PFSK-1 (cell line): ENCODE results near the gene C19orf47.

Source experiments
- FOXP2 ChIP-seq: optimal IDR thresholded peaks from 2 replicates; pipeline ENCODE3; 2011; ENCODE audit warnings: borderline replicate concordance, control low read depth, inconsistent platforms; ENCODE audit not compliant: insufficient read depth; ENCODE audit errors: extremely low read length, extremely low read depth
- POLR2AphosphoS5 ChIP-seq: IDR thresholded peaks from 2 replicates; pipeline ENCODE4 v1.6.1; 2012; ENCODE audit warnings: low read depth, mild to moderate bottlenecking, control low read depth, low read length, moderate library complexity
- SIN3A ChIP-seq: IDR thresholded peaks from 2 replicates; pipeline ENCODE4 v1.6.1; 2012; ENCODE audit warnings: mild to moderate bottlenecking, low read length, moderate library complexity, borderline replicate concordance; ENCODE audit not compliant: insufficient read depth
- TAF1 ChIP-seq: IDR thresholded peaks from 2 replicates; pipeline ENCODE4 v1.6.1; 2012; ENCODE audit warnings: low read length, control low read depth, borderline replicate concordance; ENCODE audit not compliant: insufficient read depth
- TF ChIP-seq, protein P1 (sequence below), 2 experiments: IDR thresholded peaks; 2 replicates each; pipeline versions ENCODE4 v1.6.1 to v1.8.0; 2011 to 2012; ENCODE audit warnings: low read depth in 2 of 2, low read length in 2 of 2, control low read depth in 1 of 2, inconsistent platforms in 1 of 2, mild to moderate bottlenecking in 1 of 2, moderate library complexity in 1 of 2; ENCODE audit not compliant: insufficient read depth in 1 of 2

C19orf47 gene

DNA sequence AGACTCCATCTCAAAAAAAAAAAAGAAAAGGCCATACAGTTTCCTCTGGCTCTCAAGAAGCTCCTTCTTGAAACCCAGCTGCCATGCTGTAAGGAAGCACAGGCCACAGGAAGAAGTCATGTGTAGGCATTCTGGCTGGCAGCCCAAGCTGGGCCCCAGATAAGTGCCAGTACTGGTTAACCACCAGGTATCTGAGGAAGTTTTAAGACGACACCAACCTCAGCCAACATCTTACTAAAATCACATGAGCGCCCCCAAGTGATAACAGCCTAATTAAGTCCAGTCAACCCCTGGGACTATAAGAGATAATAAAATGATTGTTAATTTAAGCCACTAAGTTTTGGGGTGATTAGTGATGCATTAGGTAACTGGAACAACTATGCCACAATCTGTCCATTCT lies 35.7 kb downstream of the C19orf47 start:
- TF ChIP-seq SIN3A (no peak), POLR2AphosphoS5 (no peak), TAF1 (no peak), FOXP2 (no peak)
- TF ChIP-seq, protein P1, sequence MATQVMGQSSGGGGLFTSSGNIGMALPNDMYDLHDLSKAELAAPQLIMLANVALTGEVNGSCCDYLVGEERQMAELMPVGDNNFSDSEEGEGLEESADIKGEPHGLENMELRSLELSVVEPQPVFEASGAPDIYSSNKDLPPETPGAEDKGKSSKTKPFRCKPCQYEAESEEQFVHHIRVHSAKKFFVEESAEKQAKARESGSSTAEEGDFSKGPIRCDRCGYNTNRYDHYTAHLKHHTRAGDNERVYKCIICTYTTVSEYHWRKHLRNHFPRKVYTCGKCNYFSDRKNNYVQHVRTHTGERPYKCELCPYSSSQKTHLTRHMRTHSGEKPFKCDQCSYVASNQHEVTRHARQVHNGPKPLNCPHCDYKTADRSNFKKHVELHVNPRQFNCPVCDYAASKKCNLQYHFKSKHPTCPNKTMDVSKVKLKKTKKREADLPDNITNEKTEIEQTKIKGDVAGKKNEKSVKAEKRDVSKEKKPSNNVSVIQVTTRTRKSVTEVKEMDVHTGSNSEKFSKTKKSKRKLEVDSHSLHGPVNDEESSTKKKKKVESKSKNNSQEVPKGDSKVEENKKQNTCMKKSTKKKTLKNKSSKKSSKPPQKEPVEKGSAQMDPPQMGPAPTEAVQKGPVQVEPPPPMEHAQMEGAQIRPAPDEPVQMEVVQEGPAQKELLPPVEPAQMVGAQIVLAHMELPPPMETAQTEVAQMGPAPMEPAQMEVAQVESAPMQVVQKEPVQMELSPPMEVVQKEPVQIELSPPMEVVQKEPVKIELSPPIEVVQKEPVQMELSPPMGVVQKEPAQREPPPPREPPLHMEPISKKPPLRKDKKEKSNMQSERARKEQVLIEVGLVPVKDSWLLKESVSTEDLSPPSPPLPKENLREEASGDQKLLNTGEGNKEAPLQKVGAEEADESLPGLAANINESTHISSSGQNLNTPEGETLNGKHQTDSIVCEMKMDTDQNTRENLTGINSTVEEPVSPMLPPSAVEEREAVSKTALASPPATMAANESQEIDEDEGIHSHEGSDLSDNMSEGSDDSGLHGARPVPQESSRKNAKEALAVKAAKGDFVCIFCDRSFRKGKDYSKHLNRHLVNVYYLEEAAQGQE (IDR thresholded peaks at IDR 0.05; ENCODE audit: insufficient read depth in 1 of 2, low read depth in 2 of 2, low read length in 2 of 2), result no peak

GRCh38 chr19:40309666-40310065 lies 38.5 kb downstream of the C19orf47 start:
- no peak for TF ChIP-seq TAF1
- no peak for TF ChIP-seq FOXP2
- TF ChIP-seq POLR2AphosphoS5, result no peak
- TF ChIP-seq, protein P1 (IDR thresholded peaks at IDR 0.05; ENCODE audit: insufficient read depth in 1 of 2, low read depth in 2 of 2, low read length in 2 of 2), result no peak
- TF ChIP-seq SIN3A, result no peak

- TF ChIP-seq, protein P1 (IDR thresholded peaks at IDR 0.05; ENCODE audit: insufficient read depth in 1 of 2, low read depth in 2 of 2, low read length in 2 of 2), result no peak
- TF ChIP-seq TAF1, result no peak
- TF ChIP-seq FOXP2, result no peak
- TF ChIP-seq POLR2AphosphoS5, result no peak
- no peak for TF ChIP-seq SIN3A
Measured at GRCh38 chr19:40305403-40305802, 42.8 kb downstream of the C19orf47 start.

DNA sequence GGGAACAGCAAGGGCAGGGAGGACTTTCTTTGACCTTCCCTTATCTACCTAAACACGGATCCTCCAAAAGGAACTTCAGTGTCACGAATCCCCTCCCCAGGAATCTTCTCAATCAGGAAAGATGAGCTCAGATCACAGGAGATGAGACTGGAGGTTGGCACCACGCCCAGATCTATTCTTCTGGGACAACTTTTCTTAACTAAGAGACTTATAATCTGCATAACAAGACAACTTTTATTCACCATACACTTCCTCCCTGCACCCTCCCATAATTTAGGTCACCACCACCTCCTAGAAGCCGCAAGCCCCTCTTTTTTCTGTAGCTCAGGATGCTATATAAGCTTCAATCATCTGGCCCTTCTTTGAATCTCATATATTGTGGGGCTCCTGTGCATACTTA lies 43.9 kb downstream of the C19orf47 start:
- no peak for TF ChIP-seq FOXP2
- TF ChIP-seq TAF1, result no peak
- no peak for TF ChIP-seq SIN3A
- no peak for TF ChIP-seq POLR2AphosphoS5
- TF ChIP-seq, protein P1 (IDR thresholded peaks at IDR 0.05; ENCODE audit: insufficient read depth in 1 of 2, low read depth in 2 of 2, low read length in 2 of 2), result no peak

DNA sequence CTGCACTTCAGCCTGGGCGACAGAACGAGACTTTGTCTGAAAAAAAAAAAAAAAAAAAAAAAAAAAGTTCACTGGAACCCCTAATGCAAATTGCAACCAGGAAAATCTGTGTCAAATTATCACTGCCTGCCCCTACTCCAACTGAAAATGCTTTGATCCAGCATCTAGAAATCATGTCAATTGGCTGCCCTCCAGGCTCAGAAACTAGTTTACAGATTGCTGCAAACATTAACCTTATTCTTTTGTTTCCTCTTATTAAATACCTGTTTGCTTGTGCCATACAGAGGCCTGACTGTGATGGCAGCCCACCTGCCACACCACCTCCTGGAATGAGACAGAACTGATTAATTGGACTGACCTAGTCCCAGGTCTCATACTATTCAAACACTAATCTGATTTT lies 44.4 kb downstream of the C19orf47 start:
- TF ChIP-seq, protein P1 (IDR thresholded peaks at IDR 0.05; ENCODE audit: insufficient read depth in 1 of 2, low read depth in 2 of 2, low read length in 2 of 2), result no peak
- no peak for TF ChIP-seq SIN3A
- no peak for TF ChIP-seq POLR2AphosphoS5
- no peak for TF ChIP-seq FOXP2
- no peak for TF ChIP-seq TAF1
